NCI-H2081 (cell line): ENCODE data around the gene SPSB3.
"Not testable (repeated sequence)": the region's sequence is repeated elsewhere in the genome, so short reads cannot be mapped to it uniquely, and the experiment has no call there.

Experiments used
- DNase-seq, 2 experiments: peaks; one replicate each; lab custom pipeline; 2025; lab: John Stamatoyannopoulos, UW

SPSB3 gene

GRCh38 chr16:1741553-1742165 is 40.7 kb downstream of the SPSB3 start:
- DNase-seq, result no peak

GRCh38 chr16:1740781-1741490 is 41.4 kb downstream of the SPSB3 start:
- DNase-seq, result no peak

- DNase-seq, result no peak
These were observed 42.1 kb downstream of the SPSB3 start for GRCh38 chr16:1740234-1740633.

- DNase-seq, result no peak
These were observed 47.6 kb downstream of the SPSB3 start for GRCh38 chr16:1734816-1735215.

- DNase-seq, result no peak
These were observed 48.2 kb downstream of the SPSB3 start for GRCh38 chr16:1734123-1734522.

GRCh38 chr16:1732551-1732987 is 49.8 kb downstream of the SPSB3 start:
- DNase-seq, result not testable (repeated sequence)

- DNase-seq, result no peak
These were observed 50.3 kb downstream of the SPSB3 start for GRCh38 chr16:1732071-1732470.

GRCh38 chr16:1731603-1732002 is 50.8 kb downstream of the SPSB3 start:
- DNase-seq, result no peak

GRCh38 chr16:1731073-1731472 is 51.3 kb downstream of the SPSB3 start:
- no peak for DNase-seq

- DNase-seq, result no peak
These were observed 52.9 kb downstream of the SPSB3 start for GRCh38 chr16:1729445-1729844.

GRCh38 chr16:1729026-1729425 is 53.3 kb downstream of the SPSB3 start:
- DNase-seq, result no peak

- DNase-seq, result no peak
These were observed 54.4 kb downstream of the SPSB3 start for GRCh38 chr16:1727651-1728624.
